H1 (cell line): ENCODE results near the gene OR5H6.

Experiments used
- E2F6 ChIP-seq: IDR thresholded peaks from 2 replicates; pipeline ENCODE4 v1.6.1; 2012; ENCODE audit warnings: inconsistent platforms
- YY1 ChIP-seq: IDR thresholded peaks from 2 replicates; pipeline ENCODE4 v1.6.1; 2011; ENCODE audit warnings: low read depth, mild to moderate bottlenecking, low read length

GRCh38 chr3:98291332-98291957 lies 27.4 kb downstream of the OR5H6 start:
- TF ChIP-seq YY1: no peak
- TF ChIP-seq E2F6: no peak
